Frontal cortex (tissue), 4 donors: Measurements from ENCODE around the gene AOAH. TPM values are rescaled to one million over a fixed set of nuclear protein-coding genes. Genes with fewer than 3 reads are reported as not detected.
A peak's percentile ranks its signal among the peaks of the same experiment; 100 is the strongest.
"Not testable (repeated sequence)": the region's sequence is repeated elsewhere in the genome, so short reads cannot be mapped to it uniquely, and the experiment has no call there.

Experiments used
- DNase-seq, 2 donors: peaks; one replicate each; pipeline ENCODE4 v3.0.0; 2012; ENCODE audit warnings: low spot score in 2 of 2
- FAIRE-seq: peaks from 2 replicates; lab custom pipeline; 2012; peaks lifted over from hg19 to GRCh38; lab: Jason Lieb, UNC
- total RNA-seq: library from RNA; depleted of rRNA; stranded (reverse); fragments of >200 nt; gene quantifications from one replicate; pipeline ENCODE4 v1.2.3, GENCODE V29; 2014
- donor health status: control.
- donor health status: control.
- donor health status: control.

The AOAH gene
- total RNA-seq, 1 donor from 2014 or later, result 3.7 TPM

DNA sequence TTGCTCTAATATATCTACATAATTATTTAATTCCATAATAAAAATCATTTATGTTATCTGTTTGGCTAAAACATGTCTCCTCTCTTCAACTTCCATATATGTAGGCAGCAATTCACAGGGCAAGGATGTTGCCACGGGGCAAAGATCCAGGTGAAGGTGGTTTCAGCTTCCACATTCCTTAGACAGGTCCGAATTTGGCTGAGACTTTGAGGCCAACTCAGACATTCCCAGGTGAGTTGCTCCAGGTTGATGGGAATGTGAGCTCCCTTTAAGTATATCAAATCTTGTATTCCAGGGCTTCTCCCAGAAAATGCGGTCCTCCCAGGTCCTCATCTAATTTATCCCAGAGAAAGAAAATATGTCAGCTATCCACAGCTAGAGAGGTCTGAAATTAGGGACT is 15.1 kb upstream of the AOAH start:
- no peak for DNase-seq
- FAIRE-seq, result no peak

GRCh38 chr7:36736899-36737211 is 12.6 kb upstream of the AOAH start:
- DNase-seq (no peak), FAIRE-seq (no peak)

- FAIRE-seq (no peak), DNase-seq (no peak)
Observed at GRCh38 chr7:36736090-36736898, 12.0 kb upstream of the AOAH start.

DNA sequence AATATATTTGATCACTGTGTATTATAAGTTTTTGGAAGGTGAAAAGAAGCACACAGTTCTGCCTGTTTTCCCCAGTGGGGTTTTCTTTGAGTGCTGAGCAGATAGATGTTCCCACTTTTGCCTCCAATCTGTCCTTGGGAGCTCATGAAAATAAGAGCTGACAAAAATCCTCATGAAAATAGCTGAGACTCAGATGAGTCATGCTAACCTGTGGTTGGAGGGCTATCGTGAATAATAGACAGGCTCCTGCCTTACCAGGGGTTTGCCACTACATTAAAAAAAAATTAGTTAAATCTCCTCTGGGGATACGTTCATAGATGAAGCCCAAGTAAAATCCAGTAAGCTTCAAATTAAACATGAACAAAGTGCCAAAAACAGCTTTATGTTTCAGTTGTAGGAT is 10.9 kb upstream of the AOAH start:
- DNase-seq (no peak), FAIRE-seq (no peak)

- DNase-seq, result no peak
Observed at GRCh38 chr7:36734731-36735130, 10.4 kb upstream of the AOAH start.

DNA sequence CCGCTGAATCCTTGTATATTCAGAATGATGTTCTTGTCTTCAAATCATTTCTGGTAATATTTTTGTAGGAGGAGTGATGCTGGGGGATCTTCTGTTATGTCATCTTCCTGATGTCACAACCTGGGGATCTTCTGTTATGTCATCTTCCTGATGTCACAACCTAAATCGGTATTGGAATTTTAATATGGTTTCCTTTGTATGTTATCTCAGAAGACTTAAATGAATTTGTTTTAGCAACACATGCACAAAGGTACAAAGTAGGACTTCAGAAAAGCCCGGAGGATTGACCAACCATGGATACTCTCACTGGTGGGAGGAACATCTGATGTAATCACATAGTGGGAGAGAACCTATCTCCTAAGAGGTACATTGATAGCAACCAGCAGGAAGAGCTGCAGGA is 9.1 kb upstream of the AOAH start:
- FAIRE-seq (no peak), DNase-seq (no peak)

More at GRCh38 chr7:36734731-36735130, 10.4 kb upstream of the AOAH start:
- no peak for FAIRE-seq

GRCh38 chr7:36732806-36733205 is 8.5 kb upstream of the AOAH start:
- FAIRE-seq, result no peak
- no peak for DNase-seq

DNA sequence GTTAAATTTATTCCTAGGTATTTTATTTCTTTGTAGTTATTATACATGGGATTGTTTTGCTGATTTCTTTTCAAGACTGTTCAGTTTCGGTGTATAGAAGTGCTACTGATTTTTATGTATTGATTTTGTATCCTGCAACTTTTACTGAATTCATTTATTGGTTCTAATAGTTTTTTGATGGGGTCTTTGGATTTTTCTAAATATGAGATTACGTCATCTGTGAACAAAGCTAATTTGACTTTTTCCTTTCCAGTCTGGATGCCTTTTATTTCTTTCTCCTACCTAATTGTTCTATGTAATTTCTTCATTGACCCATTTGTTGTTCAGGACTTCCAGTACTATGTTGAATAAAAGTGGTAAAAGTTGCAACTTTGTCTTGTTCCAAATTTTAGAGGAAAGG is 5.8 kb upstream of the AOAH start:
- FAIRE-seq (peak; percentile 47), DNase-seq (no peak)

DNA sequence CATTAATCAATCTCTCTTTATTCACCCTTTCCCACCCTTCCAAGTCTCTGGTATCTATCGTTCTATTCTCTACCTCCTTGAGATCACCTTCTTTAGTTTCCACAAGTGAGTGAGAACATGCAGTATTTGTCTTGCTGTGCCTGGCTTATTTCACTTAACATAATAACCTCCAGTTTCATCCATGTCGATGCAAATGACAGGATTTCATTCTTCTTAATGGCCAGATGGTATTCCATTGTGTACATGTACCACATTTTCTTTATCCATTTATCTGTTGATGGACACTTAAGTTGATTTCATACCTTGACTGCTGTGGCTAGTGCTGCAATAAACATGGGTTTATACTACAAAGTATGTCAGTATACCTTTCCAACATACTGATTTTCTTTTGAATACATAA is 3.8 kb upstream of the AOAH start:
- DNase-seq (no peak), FAIRE-seq (no peak)

- FAIRE-seq (no peak), DNase-seq (no peak)
Observed at GRCh38 chr7:36726806-36727503, 2.7 kb upstream of the AOAH start.

DNA sequence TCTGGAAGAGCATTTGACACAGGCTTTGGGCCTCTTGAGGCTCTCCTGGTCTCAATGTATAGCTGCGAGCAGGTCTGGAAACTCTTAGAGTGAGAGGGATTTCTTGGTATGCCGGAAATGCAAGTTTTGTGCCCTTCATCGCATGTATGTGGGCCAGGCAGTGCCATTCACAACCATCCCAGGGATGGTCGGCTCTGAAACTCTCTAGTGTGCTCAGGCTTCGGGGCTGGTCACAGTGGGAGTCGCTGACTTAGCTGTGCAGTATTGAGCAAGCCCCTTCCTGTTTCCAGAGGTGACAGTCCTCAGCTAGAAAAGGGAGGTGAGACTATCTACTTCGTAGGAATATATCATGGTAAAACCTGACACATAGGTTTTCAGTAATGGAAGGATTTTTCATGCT is 2.0 kb upstream of the AOAH start:
- DNase-seq (no peak), FAIRE-seq (no peak)

GRCh38 chr7:36724996-36725395 is 702 bp upstream of the AOAH start:
- FAIRE-seq (no peak), DNase-seq (no peak)

DNA sequence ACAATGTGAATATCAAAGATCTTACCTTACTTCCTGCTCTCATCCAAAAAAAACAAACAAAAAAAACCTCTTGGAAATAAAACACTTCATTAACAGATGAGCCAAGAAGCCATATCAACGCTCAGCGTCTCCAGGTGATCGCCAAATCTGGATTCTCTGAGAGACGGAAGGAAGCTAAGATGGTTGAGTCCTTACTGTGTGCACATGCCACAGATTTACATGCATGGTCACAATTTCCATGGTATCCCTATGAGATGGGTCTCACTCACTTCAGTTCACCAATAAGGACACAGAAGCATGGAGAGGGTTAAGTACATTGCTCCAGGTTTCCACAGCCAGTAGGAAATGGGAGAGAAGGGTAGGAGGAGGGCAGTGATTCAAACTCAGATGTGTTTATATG is 1.0 kb downstream of the AOAH start:
- FAIRE-seq (no peak), DNase-seq (no peak)

DNA sequence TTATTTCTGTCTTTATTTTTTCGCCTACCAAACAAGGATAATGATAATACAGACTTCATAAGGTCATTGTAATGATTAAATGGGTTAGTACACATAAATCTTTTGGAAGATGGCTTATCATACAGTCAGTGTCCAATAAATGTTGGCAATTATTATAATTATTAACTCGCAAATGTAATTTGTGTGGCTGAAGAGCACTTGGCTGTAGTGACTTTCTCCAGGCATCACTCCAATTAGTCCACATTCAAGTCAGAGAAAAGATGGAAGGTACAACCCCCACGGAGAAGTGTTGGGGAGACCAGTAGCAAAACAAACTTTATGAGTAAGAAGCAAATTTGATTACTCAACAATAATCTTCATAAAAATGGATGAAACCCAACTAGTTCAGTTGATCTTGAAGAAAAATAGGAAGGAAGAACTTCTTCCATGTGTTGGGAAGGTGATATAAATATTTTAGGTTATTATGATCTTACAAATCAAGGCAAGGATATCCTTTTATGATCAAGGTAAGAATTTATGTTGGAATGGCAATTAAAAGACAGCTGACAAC is 5.1 kb downstream of the AOAH start:
- FAIRE-seq (no peak), DNase-seq (no peak)

- DNase-seq (no peak), FAIRE-seq (no peak)
Observed at GRCh38 chr7:36717586-36717985, 6.7 kb downstream of the AOAH start.

DNA sequence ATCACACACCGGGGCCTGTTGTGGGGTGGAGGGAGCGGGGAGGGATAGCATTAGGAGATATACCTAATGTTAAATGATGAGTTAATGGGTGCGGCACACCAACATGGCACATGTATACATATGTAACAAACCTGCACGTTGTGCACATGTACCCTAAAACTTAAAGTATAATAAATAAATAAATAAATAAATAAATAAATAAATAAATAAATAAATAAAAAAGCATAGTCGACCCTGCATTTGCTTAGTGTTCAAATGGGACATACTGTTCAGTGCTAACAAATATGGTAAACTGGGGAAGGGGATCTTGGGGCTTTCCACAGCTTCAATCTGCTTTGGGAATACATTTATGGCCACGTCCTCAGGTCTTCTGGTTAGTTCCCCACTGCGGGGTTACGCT is 7.5 kb downstream of the AOAH start:
- not testable (repeated sequence) for DNase-seq, FAIRE-seq

- FAIRE-seq, result no peak
Observed at GRCh38 chr7:36712015-36712414, 12.3 kb downstream of the AOAH start.

DNA sequence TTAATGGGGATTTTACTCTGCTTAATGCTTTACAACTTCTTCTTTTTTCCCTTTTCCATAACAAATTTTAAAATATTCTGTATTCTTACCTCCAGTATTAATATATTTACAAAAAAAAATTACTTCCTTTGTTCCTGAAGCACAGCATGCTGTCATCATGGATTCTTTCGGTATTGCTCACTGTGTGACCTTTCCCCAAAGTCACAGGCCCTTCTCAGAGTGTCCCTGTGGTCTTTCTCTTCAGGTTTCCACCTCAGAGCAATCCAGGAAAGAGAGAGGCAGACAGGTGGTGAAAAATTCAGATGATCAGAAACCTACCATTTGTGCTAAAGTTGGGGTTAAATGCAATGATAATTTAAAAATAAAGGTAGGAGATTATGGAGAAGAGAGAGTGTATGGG is 13.0 kb downstream of the AOAH start:
- no peak for DNase-seq
- no peak for FAIRE-seq

More at GRCh38 chr7:36712015-36712414, 12.3 kb downstream of the AOAH start:
- DNase-seq, result no peak

GRCh38 chr7:36710186-36710791 is 14.0 kb downstream of the AOAH start:
- FAIRE-seq, result no peak
- no peak for DNase-seq

GRCh38 chr7:36708767-36709166 is 15.5 kb downstream of the AOAH start:
- FAIRE-seq, result no peak
- DNase-seq, result no peak

- DNase-seq (no peak), FAIRE-seq (no peak)
Observed at GRCh38 chr7:36707898-36708297, 16.4 kb downstream of the AOAH start.
